Pons (tissue), 1 donor: ENCODE measurements around the gene RFPL3.
A peak's percentile ranks its signal among the peaks of the same experiment; 100 is the strongest.
"Not testable (repeated sequence)": the region's sequence is repeated elsewhere in the genome, so short reads cannot be mapped to it uniquely, and the experiment has no call there.

Experiments
- DNase-seq: peaks from one replicate; pipeline ENCODE4 v3.0.0-alpha.2; 2016; ENCODE audit warnings: low spot score

The RFPL3 gene

GRCh38 chr22:32331236-32331917 lies 26.3 kb upstream of the RFPL3 start:
- no peak for DNase-seq

GRCh38 chr22:32331918-32332725 lies 25.5 kb upstream of the RFPL3 start:
- DNase-seq: no peak

DNA sequence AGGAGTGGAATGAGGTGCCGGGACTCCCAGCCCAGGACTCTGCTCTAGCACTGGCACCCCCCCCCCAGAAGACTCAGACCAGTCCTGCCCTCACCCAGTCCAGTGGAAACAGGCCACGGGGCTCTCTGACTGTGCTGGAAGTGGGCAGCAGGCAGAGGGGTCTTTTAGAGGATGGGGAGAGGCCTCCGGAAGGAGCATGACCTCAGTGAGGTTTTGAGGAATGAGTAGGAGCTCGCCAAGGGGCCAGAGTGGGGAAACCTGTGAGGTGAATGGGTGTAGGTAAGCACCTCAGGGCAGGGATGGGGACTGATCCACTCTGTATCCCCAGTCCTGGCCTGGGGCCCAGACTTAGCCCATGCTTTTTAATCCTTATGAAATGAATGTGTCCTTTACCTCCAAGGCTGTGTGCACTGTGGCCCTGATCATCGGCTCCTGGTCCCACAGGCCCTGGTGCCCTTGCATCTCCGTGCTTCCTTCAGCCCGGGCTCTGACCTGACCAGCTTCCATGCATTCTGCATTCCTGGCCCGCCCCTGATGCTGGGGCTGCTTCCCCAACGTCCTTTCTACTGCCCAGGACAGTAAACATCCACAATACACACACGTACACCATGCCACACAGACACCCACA lies 24.4 kb upstream of the RFPL3 start:
- DNase-seq: no peak

- no peak for DNase-seq
Measured at GRCh38 chr22:32333769-32334659, 23.7 kb upstream of the RFPL3 start.

DNA sequence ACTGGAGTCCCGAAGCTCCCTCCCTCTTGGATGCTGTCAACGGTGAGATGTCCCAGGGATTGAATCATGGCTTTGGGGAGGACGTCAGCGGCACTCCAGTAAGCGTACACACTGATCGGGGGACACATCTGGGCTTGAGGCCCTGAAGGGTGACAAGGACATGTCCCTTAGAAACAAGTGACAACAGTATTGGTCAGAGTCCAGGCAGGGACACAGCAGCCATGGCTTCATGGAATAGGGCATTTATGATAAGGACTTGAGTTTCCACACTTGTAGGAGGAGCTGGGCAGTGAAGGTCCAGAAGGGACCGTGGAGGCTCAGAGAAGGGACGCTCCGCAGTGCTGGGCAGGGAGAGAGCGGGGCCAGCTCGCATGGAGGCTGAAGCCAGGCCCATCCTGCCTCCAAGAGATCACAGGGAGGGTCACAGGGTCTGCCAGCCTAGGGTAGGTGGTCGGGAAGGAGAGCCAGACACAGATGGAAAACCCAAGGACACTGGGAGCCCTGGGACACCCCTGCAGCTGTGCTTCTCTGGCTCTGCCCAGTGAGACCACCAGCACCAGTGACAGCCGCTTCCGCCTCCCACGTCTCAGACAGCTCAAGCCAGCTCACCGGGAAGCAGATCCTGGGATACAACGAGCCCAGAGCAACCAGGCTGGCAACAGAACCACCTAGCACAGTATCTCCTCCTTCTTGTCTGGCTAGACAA lies 22.9 kb upstream of the RFPL3 start:
- DNase-seq: no peak

DNA sequence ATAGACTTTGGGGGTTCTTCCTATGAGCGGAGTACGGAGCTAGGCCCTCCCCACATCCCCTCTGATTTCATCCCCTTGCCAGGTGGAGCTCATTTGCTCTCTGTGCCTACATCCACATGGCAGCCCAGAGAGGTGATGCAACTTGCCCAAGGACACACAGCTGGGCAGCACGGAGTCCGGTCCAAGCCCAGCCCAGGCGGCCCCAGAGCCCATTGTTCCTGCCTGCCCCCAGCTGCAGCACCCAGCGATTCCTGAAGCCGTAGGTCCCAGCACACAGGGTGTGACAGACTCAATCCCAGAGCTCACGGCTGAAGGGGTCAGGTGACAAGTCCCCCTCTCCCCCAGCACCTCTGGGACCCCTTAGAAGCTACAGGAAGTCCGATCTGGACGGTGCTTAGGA lies 22.2 kb upstream of the RFPL3 start:
- DNase-seq: no peak

- DNase-seq: no peak
Measured at GRCh38 chr22:32336121-32336603, 21.5 kb upstream of the RFPL3 start.

DNA sequence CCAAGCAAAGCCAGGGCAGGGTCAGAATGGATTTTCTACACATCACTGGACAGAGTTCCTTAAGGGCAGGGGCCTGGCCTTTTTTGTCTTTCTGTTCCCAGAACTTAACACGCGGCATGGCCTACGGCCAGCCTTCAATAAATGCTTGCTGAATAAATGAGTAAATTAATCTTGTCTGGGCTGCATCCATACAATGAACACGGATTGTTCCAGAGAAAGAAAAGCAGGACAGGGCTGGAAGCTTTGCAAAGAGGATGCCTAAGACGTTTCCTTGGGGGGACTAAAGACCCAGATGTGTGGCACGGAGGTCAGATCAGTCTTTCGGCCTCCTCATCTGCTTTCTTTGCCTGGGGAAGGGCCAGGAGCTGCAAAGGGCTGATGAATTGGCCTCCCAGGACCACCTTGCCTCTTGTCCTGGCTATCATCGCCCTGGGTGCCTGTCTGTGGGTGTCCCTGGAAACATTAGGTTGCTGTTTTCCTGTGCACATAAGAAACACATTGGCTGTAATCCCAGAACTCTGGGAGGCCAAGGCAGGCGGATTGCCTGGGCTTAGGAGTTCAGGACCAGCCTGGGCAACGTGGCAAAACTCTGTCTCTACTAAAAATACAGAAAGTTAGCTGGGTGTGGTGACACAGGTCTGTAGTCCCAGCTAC lies 20.8 kb upstream of the RFPL3 start:
- peak; percentile 7 for DNase-seq

GRCh38 chr22:32337425-32337824 lies 20.2 kb upstream of the RFPL3 start:
- not testable (repeated sequence) for DNase-seq

DNA sequence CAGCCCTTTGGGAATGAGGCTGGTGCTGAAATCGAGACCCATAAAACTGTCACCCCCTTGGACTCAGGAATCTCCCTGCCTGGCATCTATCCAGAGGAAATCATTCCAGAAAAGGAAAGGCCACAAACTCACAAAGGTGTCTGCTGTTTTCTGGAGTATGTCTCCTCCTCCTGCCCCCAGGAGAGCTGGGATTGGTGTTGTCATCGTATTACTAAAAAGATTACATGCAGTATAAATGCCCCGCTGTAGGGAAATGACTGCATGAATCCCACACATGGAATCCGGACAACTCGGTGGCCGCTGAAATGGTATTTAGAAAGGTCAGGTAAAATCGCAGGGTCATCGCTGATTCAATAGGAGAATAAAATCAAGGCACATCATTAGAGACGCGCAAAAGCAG lies 18.9 kb upstream of the RFPL3 start:
- DNase-seq: no peak

DNA sequence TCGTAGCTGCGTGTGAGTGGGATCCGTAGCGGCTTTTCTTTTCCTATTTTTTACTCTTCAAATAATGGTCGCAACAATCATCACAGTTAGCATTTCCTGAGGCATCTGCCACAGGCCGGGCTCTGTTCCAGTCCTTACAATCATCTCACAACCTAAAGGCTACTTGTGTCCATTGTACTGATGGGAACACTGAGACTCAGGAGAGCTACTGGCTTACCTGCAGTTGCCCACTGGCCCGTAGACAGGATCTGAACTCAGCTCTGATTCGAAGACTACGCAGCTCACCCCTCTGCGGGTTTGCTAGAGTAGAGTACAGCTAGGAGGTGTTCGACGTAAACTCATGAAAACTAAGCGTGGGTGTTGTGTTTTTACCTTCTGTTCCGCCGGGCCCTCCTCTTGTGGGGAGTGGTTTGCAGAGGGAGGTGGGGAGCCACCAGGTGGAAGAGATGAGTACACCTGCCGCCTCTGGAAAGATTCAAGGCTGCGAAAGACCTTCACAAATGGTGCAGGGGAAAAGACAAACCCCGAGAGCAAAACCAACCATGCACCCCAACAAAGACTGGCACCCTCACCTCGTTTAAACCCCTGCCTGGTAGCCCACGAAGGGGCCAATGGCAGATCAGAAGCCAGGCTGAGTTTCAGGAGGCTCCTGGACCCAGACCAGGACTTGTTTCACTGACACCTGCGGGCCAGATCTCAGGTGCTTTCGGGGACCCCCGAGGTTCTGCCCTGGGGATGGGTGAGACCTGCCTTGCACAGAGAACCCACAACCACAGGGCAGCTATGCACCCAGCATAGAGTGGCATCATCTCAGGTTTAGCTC lies 18.3 kb upstream of the RFPL3 start:
- DNase-seq: no peak

DNA sequence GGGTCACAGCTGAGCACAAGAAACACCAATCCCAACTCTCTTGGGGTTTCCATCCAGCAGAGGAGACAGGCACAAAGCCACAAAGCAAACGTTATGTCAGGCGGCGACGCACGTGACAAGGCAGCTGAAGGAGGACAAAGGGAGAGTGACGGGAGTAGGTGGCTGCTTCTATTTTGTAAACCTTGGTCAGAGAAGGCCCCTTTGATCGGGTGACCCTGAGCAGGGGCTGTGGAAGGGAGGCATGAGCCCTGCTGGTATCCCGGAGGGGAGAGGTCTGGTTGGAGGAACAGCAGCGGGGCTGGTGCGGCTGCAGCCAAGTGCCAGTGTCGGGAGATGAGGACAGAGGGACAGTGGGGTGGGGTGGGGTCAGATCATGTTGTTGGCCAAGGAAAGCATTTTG lies 17.3 kb upstream of the RFPL3 start:
- peak; percentile 6 for DNase-seq

- DNase-seq: no peak
Measured at GRCh38 chr22:32341122-32341740, 16.4 kb upstream of the RFPL3 start.

DNA sequence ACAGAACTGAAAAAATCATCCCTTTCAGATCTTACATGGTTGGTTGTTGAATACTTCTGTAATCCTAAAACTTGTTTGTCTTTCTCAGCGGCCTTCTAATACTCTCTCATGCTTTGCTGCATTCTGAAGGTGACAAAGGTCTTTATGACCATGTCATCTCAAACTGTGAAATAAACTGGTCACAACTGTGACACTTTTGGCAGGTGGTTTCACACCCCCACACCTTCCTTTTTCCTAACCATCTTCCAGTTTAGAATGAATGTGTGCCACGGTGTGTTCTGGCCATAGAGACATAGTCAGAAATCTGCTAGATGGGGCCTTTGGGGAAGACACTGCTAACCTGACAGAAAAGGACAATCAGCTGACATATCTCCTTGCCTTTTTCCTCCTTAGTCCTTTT lies 14.7 kb upstream of the RFPL3 start:
- DNase-seq: no peak

- DNase-seq: no peak
Measured at GRCh38 chr22:32343941-32344340, 13.7 kb upstream of the RFPL3 start.

GRCh38 chr22:32348031-32348611 lies 9.5 kb upstream of the RFPL3 start:
- no peak for DNase-seq

- not testable (repeated sequence) for DNase-seq
Measured at GRCh38 chr22:32351875-32352274, 5.8 kb upstream of the RFPL3 start.

DNA sequence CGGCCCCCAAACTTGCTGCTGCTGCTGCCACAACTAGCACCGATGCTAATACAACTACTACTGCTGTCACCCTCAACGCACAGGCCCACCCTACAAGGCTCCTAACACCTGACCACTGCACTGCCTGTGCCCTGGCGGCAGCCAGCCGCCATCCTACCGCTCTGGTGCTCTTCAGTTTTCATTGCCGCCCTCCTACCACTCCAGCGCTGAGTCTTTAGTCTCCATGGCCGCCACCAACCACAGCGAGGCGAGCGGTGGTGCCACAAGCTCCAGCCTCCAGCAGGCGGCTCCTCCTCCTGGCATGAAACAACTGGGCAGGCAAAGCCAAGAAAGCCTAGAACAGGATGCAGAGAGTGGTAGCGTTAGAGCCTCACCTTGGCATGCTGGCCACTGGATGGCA lies 5.0 kb upstream of the RFPL3 start:
- DNase-seq: no peak

DNA sequence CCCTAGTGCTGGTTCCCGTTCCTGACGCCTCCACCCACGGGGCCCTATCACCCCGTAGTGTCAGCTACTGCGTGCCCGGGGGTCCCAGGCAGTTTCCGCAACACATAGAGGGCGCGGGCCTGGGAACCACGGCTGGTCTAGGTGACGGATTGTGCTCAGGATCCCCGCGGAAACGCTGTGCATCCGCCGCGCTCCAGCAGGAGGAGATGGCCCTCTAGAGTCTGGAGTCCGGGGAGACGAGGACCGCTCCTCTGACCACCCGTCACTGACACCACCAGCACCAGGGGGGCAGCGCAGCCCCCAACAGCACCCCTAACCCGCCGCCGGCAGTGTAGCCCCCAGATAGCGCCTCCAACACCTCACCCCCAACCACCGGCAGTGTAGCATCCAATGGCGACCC lies 4.4 kb upstream of the RFPL3 start:
- DNase-seq: no peak
